Measurements from ENCODE around the gene PTPRC.
A peak's percentile ranks its signal among the peaks of the same experiment; 100 is the strongest.
"Not testable (repeated sequence)": the region's sequence is repeated elsewhere in the genome, so short reads cannot be mapped to it uniquely, and the experiment has no call there.

PTPRC gene

GRCh38 chr1:198638894-198639635 is at the start of gene PTPRC:
TSS of gene PTPRC (plus strand) at chr1:198639040. CDS start at chr1:198639269, 229 bp downstream.
- peak; percentile 20 for DNase-seq

- DNase-seq: no peak
Measured at GRCh38 chr1:198590454-198590853, 48.4 kb upstream of the PTPRC start.

GRCh38 chr1:198595765-198596164 is 43.1 kb upstream of the PTPRC start:
- DNase-seq: no peak

- DNase-seq: no peak
Measured at GRCh38 chr1:198597690-198598430, 41.0 kb upstream of the PTPRC start.

GRCh38 chr1:198598796-198599321 is 40.0 kb upstream of the PTPRC start:
- DNase-seq: no peak

- no peak for DNase-seq
Measured at GRCh38 chr1:198599749-198600148, 39.1 kb upstream of the PTPRC start.

GRCh38 chr1:198600906-198601305 is 37.9 kb upstream of the PTPRC start:
- DNase-seq: no peak

- DNase-seq: not testable (repeated sequence)
Measured at GRCh38 chr1:198601310-198601709, 37.5 kb upstream of the PTPRC start.

- no peak for DNase-seq
Measured at GRCh38 chr1:198601936-198602889, 36.6 kb upstream of the PTPRC start.

GRCh38 chr1:198604975-198605374 is 33.9 kb upstream of the PTPRC start:
- DNase-seq: no peak

- DNase-seq: no peak
Measured at GRCh38 chr1:198605406-198605805, 33.4 kb upstream of the PTPRC start.

GRCh38 chr1:198606020-198606438 is 32.8 kb upstream of the PTPRC start:
- DNase-seq: no peak

GRCh38 chr1:198607714-198608113 is 31.1 kb upstream of the PTPRC start:
- DNase-seq: no peak

GRCh38 chr1:198610362-198610761 is 28.5 kb upstream of the PTPRC start:
- no peak for DNase-seq

- no peak for DNase-seq
Measured at GRCh38 chr1:198611219-198611618, 27.6 kb upstream of the PTPRC start.

- DNase-seq: no peak
Measured at GRCh38 chr1:198612471-198613260, 26.2 kb upstream of the PTPRC start.

GRCh38 chr1:198617406-198617805 is 21.4 kb upstream of the PTPRC start:
- no peak for DNase-seq

GRCh38 chr1:198619375-198620140 is 19.3 kb upstream of the PTPRC start:
- no peak for DNase-seq

GRCh38 chr1:198620218-198620617 is 18.6 kb upstream of the PTPRC start:
- DNase-seq: no peak

- peak; percentile 80 for DNase-seq
Measured at GRCh38 chr1:198620951-198621824, 17.7 kb upstream of the PTPRC start.
